ENCODE results near the gene YLPM1. TPM values are rescaled to one million over a fixed set of nuclear protein-coding genes. Genes with fewer than 3 reads are reported as not detected.

YLPM1 gene
- total RNA-seq, 1 donor from 2014 or later: 90.4 TPM

GRCh38 chr14:74859757-74860552 lies 96.8 kb downstream of the YLPM1 start:
- DNase-seq (ENCODE audit: extremely low spot score, unreplicated experiment): no peak
- no peak for TF ChIP-seq CTCF (conservative IDR thresholded peaks at IDR 0.05)

GRCh38 chr14:74860899-74861733 lies 98.0 kb downstream of the YLPM1 start:
- H3K36me3 Mint-ChIP-seq: no peaks in the 10 kb centered on the region
- no peaks in the 10 kb centered on the region for H3K4me1 Mint-ChIP-seq (ENCODE audit: unreplicated experiment)
- TF ChIP-seq CTCF (conservative IDR thresholded peaks at IDR 0.05): peak; percentile 93
- H3K27me3 Mint-ChIP-seq: peaks cover 1% of the 10 kb centered on the region
- peak; percentile 90 for DNase-seq (ENCODE audit: extremely low spot score, unreplicated experiment)
- no peak overlapping the region for H3K27ac Mint-ChIP-seq
- H3K9me3 Mint-ChIP-seq: no peaks in the 10 kb centered on the region
- H3K4me3 Mint-ChIP-seq: no peak overlapping the region

More at GRCh38 chr14:74859757-74860552, 96.8 kb downstream of the YLPM1 start:
- Mint-ChIP-seq H3K4me1 (ENCODE audit: unreplicated experiment) (no peaks in the 10 kb centered on the region), H3K9me3 (no peaks in the 10 kb centered on the region), H3K27ac (no peak overlapping the region), H3K4me3 (no peak overlapping the region), H3K36me3 (no peaks in the 10 kb centered on the region), H3K27me3 (no peaks in the 10 kb centered on the region)

- no peaks in the 10 kb centered on the region for H3K4me1 Mint-ChIP-seq (ENCODE audit: unreplicated experiment)
- no peak for TF ChIP-seq CTCF (conservative IDR thresholded peaks at IDR 0.05)
- H3K27me3 Mint-ChIP-seq: peaks cover 7% of the 10 kb centered on the region
- no peaks in the 10 kb centered on the region for H3K9me3 Mint-ChIP-seq
- no peak overlapping the region for H3K27ac Mint-ChIP-seq
- no peak for DNase-seq (ENCODE audit: extremely low spot score, unreplicated experiment)
- no peak overlapping the region for H3K4me3 Mint-ChIP-seq
- no peaks in the 10 kb centered on the region for H3K36me3 Mint-ChIP-seq
These were observed 98.6 kb downstream of the YLPM1 start for GRCh38 chr14:74861734-74862090.

GRCh38 chr14:74863274-74863673 lies 100.2 kb downstream of the YLPM1 start:
- no peak overlapping the region for H3K4me3 Mint-ChIP-seq
- no peaks in the 10 kb centered on the region for H3K9me3 Mint-ChIP-seq
- TF ChIP-seq CTCF (conservative IDR thresholded peaks at IDR 0.05): no peak
- H3K27me3 Mint-ChIP-seq: peaks cover 13% of the 10 kb centered on the region
- no peak for DNase-seq (ENCODE audit: extremely low spot score, unreplicated experiment)
- no peak overlapping the region for H3K27ac Mint-ChIP-seq
- H3K4me1 Mint-ChIP-seq (ENCODE audit: unreplicated experiment): no peaks in the 10 kb centered on the region
- H3K36me3 Mint-ChIP-seq: no peaks in the 10 kb centered on the region

- H3K27me3 Mint-ChIP-seq: peaks cover 13% of the 10 kb centered on the region
- no peak for TF ChIP-seq CTCF (conservative IDR thresholded peaks at IDR 0.05)
- no peaks in the 10 kb centered on the region for H3K36me3 Mint-ChIP-seq
- H3K9me3 Mint-ChIP-seq: no peaks in the 10 kb centered on the region
- no peak overlapping the region for H3K27ac Mint-ChIP-seq
- no peaks in the 10 kb centered on the region for H3K4me1 Mint-ChIP-seq (ENCODE audit: unreplicated experiment)
- no peak overlapping the region for H3K4me3 Mint-ChIP-seq
- DNase-seq (ENCODE audit: extremely low spot score, unreplicated experiment): no peak
These were observed 101.1 kb downstream of the YLPM1 start for GRCh38 chr14:74864198-74864597.

Measured in type B pancreatic cell (in vitro differentiated cells).